IPS DF 19.7 (cell line): ENCODE measurements around the gene CDH13.

Source experiments
- DNase-seq: peaks from one replicate; pipeline ENCODE4 v3.0.0-alpha.2; 2013; ENCODE audit warnings: low read depth, low spot score

The CDH13 gene

GRCh38 chr16:83603723-83604570 lies 977.2 kb downstream of the CDH13 start:
- no peak for DNase-seq

- no peak for DNase-seq
Measured at GRCh38 chr16:83606486-83607030, 979.8 kb downstream of the CDH13 start.

GRCh38 chr16:83609178-83609577 lies 982.4 kb downstream of the CDH13 start:
- DNase-seq = no peak

GRCh38 chr16:83615141-83615952 lies 988.6 kb downstream of the CDH13 start:
- DNase-seq = no peak

GRCh38 chr16:83615953-83616350 lies 989.2 kb downstream of the CDH13 start:
- no peak for DNase-seq

- no peak for DNase-seq
Measured at GRCh38 chr16:83619381-83620150, 992.8 kb downstream of the CDH13 start.

GRCh38 chr16:83622010-83622409 lies 995.2 kb downstream of the CDH13 start:
- no peak for DNase-seq

GRCh38 chr16:83623091-83623730 lies 996.4 kb downstream of the CDH13 start:
- DNase-seq = no peak

- no peak for DNase-seq
Measured at GRCh38 chr16:83623892-83624291, 997.1 kb downstream of the CDH13 start.

- DNase-seq = peak; percentile 20
Measured at GRCh38 chr16:83624429-83625120, 997.8 kb downstream of the CDH13 start.

GRCh38 chr16:83626204-83626603 lies 999.4 kb downstream of the CDH13 start:
- DNase-seq = no peak

GRCh38 chr16:83626676-83627075 lies 999.9 kb downstream of the CDH13 start:
- DNase-seq = no peak

GRCh38 chr16:83627996-83628395 lies 1001.2 kb downstream of the CDH13 start:
- no peak for DNase-seq

- no peak for DNase-seq
Measured at GRCh38 chr16:83629426-83629825, 1002.7 kb downstream of the CDH13 start.

GRCh38 chr16:83629836-83630235 lies 1003.1 kb downstream of the CDH13 start:
- DNase-seq = no peak

- no peak for DNase-seq
Measured at GRCh38 chr16:83630979-83631378, 1004.2 kb downstream of the CDH13 start.

- no peak for DNase-seq
Measured at GRCh38 chr16:83633286-83633685, 1006.5 kb downstream of the CDH13 start.

- DNase-seq = no peak
Measured at GRCh38 chr16:83648347-83648746, 1021.6 kb downstream of the CDH13 start.

- no peak for DNase-seq
Measured at GRCh38 chr16:83651871-83652270, 1025.1 kb downstream of the CDH13 start.

GRCh38 chr16:83652943-83653342 lies 1026.2 kb downstream of the CDH13 start:
- DNase-seq = no peak

- DNase-seq = no peak
Measured at GRCh38 chr16:83653785-83654184, 1027.0 kb downstream of the CDH13 start.
